ENCODE data around the gene MRPS12.

DNA sequence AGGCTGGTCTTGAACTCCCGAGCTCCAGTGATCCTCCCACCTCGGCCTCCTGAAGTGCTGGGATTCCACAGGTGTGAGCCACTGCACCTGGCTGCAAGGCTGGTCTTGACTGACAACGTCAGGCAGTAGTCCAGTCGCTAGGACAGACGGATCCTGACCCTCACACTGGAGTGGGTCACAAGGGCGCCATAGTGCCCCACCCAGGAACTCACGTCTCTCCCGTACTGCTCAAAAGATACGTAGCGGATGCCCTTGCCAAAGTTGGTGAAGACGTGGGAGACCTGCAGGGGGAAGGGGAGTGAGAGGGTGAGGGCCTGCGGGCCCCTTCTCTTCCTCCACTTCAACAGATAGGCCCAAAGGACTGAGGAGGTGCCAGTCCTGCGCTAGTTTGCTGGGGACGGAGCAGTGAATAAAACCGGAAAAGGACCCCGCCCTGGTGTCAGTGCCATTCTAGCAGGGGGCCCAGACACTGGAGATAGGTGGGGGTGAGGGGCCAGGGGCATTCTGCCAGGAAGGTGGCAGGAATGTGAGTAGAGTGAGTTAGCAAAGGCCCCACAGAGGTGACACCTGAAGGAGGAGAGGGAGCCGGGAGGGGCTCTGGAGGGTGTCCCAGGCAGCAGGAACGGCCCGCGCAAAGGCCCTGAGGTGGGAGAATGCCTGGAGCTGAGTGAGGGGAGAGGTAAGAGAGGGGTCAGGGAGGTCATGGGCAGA is 11.9 kb downstream of the MRPS12 start:
- TF ChIP-seq, protein P1, sequence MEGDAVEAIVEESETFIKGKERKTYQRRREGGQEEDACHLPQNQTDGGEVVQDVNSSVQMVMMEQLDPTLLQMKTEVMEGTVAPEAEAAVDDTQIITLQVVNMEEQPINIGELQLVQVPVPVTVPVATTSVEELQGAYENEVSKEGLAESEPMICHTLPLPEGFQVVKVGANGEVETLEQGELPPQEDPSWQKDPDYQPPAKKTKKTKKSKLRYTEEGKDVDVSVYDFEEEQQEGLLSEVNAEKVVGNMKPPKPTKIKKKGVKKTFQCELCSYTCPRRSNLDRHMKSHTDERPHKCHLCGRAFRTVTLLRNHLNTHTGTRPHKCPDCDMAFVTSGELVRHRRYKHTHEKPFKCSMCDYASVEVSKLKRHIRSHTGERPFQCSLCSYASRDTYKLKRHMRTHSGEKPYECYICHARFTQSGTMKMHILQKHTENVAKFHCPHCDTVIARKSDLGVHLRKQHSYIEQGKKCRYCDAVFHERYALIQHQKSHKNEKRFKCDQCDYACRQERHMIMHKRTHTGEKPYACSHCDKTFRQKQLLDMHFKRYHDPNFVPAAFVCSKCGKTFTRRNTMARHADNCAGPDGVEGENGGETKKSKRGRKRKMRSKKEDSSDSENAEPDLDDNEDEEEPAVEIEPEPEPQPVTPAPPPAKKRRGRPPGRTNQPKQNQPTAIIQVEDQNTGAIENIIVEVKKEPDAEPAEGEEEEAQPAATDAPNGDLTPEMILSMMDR (IDR thresholded peaks at IDR 0.05), result no peak
- no peak for TF ChIP-seq POLR2A (IDR thresholded peaks at IDR 0.05)
- no peak for TF ChIP-seq EP300 (IDR thresholded peaks at IDR 0.05)

Data from ovary (tissue), 3 donors.